Measurements from ENCODE around the gene CCR2.
A peak's percentile ranks its signal among the peaks of the same experiment; 100 is the strongest.

CCR2 gene

GRCh38 chr3:46370839-46371518 lies 17.1 kb downstream of the CCR2 start, which contains the start of gene CCR5:
Gene CCR5 (plus strand): TSS chr3:46370946. CDS start chr3:46372903, 1,957 bp downstream.
- DNase-seq (ENCODE audit: low spot score) = no peak
- Histone ChIP-seq H3K9me3 (ENCODE audit: severe bottlenecking) (no peaks in the 10 kb centered on the region), H3K4me1 (ENCODE audit: insufficient read depth, poor library complexity, severe bottlenecking) (no peaks in the 10 kb centered on the region), H3K27me3 (ENCODE audit: insufficient read depth, poor library complexity, severe bottlenecking) (peaks cover 14% of the 10 kb centered on the region), H3K4me3 (ENCODE audit: severe bottlenecking) (no peak within 1 kb of the TSS), H3K27ac (ENCODE audit: poor library complexity, severe bottlenecking) (no peak within 1 kb of the TSS), H3K36me3 (ENCODE audit: low read depth) (no peaks in the 10 kb centered on the region)
- TF ChIP-seq CTCF (IDR thresholded peaks at IDR 0.05; ENCODE audit: poor library complexity, severe bottlenecking) = no peak
- ATAC-seq (ENCODE audit: low read depth) = no peak

GRCh38 chr3:46371519-46372340 lies 17.8 kb downstream of the CCR2 start:
- H3K27me3 ChIP-seq (ENCODE audit: insufficient read depth, poor library complexity, severe bottlenecking) = peaks cover 14% of the 10 kb centered on the region
- H3K4me1 ChIP-seq (ENCODE audit: insufficient read depth, poor library complexity, severe bottlenecking) = no peaks in the 10 kb centered on the region
- no peak overlapping the region for H3K27ac ChIP-seq (ENCODE audit: poor library complexity, severe bottlenecking)
- ATAC-seq (ENCODE audit: low read depth) (no peak), DNase-seq (ENCODE audit: low spot score) (no peak)
- no peaks in the 10 kb centered on the region for H3K9me3 ChIP-seq (ENCODE audit: severe bottlenecking)
- TF ChIP-seq CTCF (IDR thresholded peaks at IDR 0.05; ENCODE audit: poor library complexity, severe bottlenecking) = no peak
- no peak overlapping the region for H3K4me3 ChIP-seq (ENCODE audit: severe bottlenecking)
- H3K36me3 ChIP-seq (ENCODE audit: low read depth) = no peaks in the 10 kb centered on the region

GRCh38 chr3:46372492-46373359 lies 18.8 kb downstream of the CCR2 start:
- peak; percentile 70 for TF ChIP-seq CTCF (IDR thresholded peaks at IDR 0.05; ENCODE audit: poor library complexity, severe bottlenecking)
- Histone ChIP-seq H3K27ac (ENCODE audit: poor library complexity, severe bottlenecking) (no peak overlapping the region), H3K27me3 (ENCODE audit: insufficient read depth, poor library complexity, severe bottlenecking) (peaks cover 14% of the 10 kb centered on the region), H3K4me1 (ENCODE audit: insufficient read depth, poor library complexity, severe bottlenecking) (no peaks in the 10 kb centered on the region), H3K36me3 (ENCODE audit: low read depth) (no peaks in the 10 kb centered on the region), H3K4me3 (ENCODE audit: severe bottlenecking) (no peak overlapping the region), H3K9me3 (ENCODE audit: severe bottlenecking) (no peaks in the 10 kb centered on the region)
- DNase-seq (ENCODE audit: low spot score) = no peak
- peak; percentile 49; the same call in 1 of the 3 replicates for ATAC-seq (ENCODE audit: low read depth)

- H3K27me3 ChIP-seq (ENCODE audit: insufficient read depth, poor library complexity, severe bottlenecking) = peaks cover 14% of the 10 kb centered on the region
- no peak overlapping the region for H3K27ac ChIP-seq (ENCODE audit: poor library complexity, severe bottlenecking)
- no peaks in the 10 kb centered on the region for H3K36me3 ChIP-seq (ENCODE audit: low read depth)
- no peak for ATAC-seq (ENCODE audit: low read depth)
- no peaks in the 10 kb centered on the region for H3K9me3 ChIP-seq (ENCODE audit: severe bottlenecking)
- no peak for TF ChIP-seq CTCF (IDR thresholded peaks at IDR 0.05; ENCODE audit: poor library complexity, severe bottlenecking)
- H3K4me1 ChIP-seq (ENCODE audit: insufficient read depth, poor library complexity, severe bottlenecking) = no peaks in the 10 kb centered on the region
- DNase-seq (ENCODE audit: low spot score) = no peak
- no peak overlapping the region for H3K4me3 ChIP-seq (ENCODE audit: severe bottlenecking)
These were observed 20.8 kb downstream of the CCR2 start for GRCh38 chr3:46374755-46375154.
